ENCODE data around the gene RPL32. TPM values are rescaled to one million over a fixed set of nuclear protein-coding genes. Genes with fewer than 3 reads are reported as not detected.

Gene RPL32
- total RNA-seq, 1 donor from 2014 or later = 1,571 TPM

- TF ChIP-seq CTCF (IDR thresholded peaks at IDR 0.05; ENCODE audit: unreplicated experiment) = no peak
- Mint-ChIP-seq H3K36me3 (ENCODE audit: low read depth, unreplicated experiment) (peaks cover 25% of the 10 kb centered on the region), H3K4me3 (ENCODE audit: unreplicated experiment) (no peak overlapping the region)
Observed at GRCh38 chr3:12831301-12831866, 10.0 kb downstream of the RPL32 start.

GRCh38 chr3:12830785-12831156 is 10.6 kb downstream of the RPL32 start:
- no peaks in the 10 kb centered on the region for H3K27me3 Mint-ChIP-seq (ENCODE audit: unreplicated experiment)
- no peaks in the 10 kb centered on the region for H3K9me3 Mint-ChIP-seq (ENCODE audit: unreplicated experiment)
- peaks cover 21% of the 10 kb centered on the region for H3K36me3 Mint-ChIP-seq (ENCODE audit: low read depth, unreplicated experiment)
- peak; percentile 51 for TF ChIP-seq CTCF (IDR thresholded peaks at IDR 0.05; ENCODE audit: unreplicated experiment)
- DNase-seq (ENCODE audit: low spot score) = no peak
- no peak overlapping the region for H3K4me3 Mint-ChIP-seq (ENCODE audit: unreplicated experiment)
- H3K27ac Mint-ChIP-seq (ENCODE audit: unreplicated experiment) = no peak overlapping the region
- H3K4me1 Mint-ChIP-seq (ENCODE audit: unreplicated experiment) = peaks cover 12% of the 10 kb centered on the region

More at GRCh38 chr3:12831301-12831866, 10.0 kb downstream of the RPL32 start:
- DNase-seq (ENCODE audit: low spot score) = no peak
- Mint-ChIP-seq H3K4me1 (ENCODE audit: unreplicated experiment) (peaks cover 12% of the 10 kb centered on the region), H3K27ac (ENCODE audit: unreplicated experiment) (no peak overlapping the region), H3K9me3 (ENCODE audit: unreplicated experiment) (no peaks in the 10 kb centered on the region), H3K27me3 (ENCODE audit: unreplicated experiment) (no peaks in the 10 kb centered on the region)

GRCh38 chr3:12829886-12830784 is 11.2 kb downstream of the RPL32 start:
- Mint-ChIP-seq H3K4me1 (ENCODE audit: unreplicated experiment) (peaks cover 12% of the 10 kb centered on the region), H3K27ac (ENCODE audit: unreplicated experiment) (peak overlapping the region; percentile 9), H3K36me3 (ENCODE audit: low read depth, unreplicated experiment) (peaks cover 18% of the 10 kb centered on the region), H3K9me3 (ENCODE audit: unreplicated experiment) (no peaks in the 10 kb centered on the region), H3K4me3 (ENCODE audit: unreplicated experiment) (no peak overlapping the region), H3K27me3 (ENCODE audit: unreplicated experiment) (no peaks in the 10 kb centered on the region)
- no peak for DNase-seq (ENCODE audit: low spot score)
- no peak for TF ChIP-seq CTCF (IDR thresholded peaks at IDR 0.05; ENCODE audit: unreplicated experiment)

- peaks cover 15% of the 10 kb centered on the region for H3K36me3 Mint-ChIP-seq (ENCODE audit: low read depth, unreplicated experiment)
- peaks cover 12% of the 10 kb centered on the region for H3K4me1 Mint-ChIP-seq (ENCODE audit: unreplicated experiment)
- no peak for DNase-seq (ENCODE audit: low spot score)
- H3K27me3 Mint-ChIP-seq (ENCODE audit: unreplicated experiment) = no peaks in the 10 kb centered on the region
- TF ChIP-seq CTCF (IDR thresholded peaks at IDR 0.05; ENCODE audit: unreplicated experiment) = no peak
- no peaks in the 10 kb centered on the region for H3K9me3 Mint-ChIP-seq (ENCODE audit: unreplicated experiment)
- H3K4me3 Mint-ChIP-seq (ENCODE audit: unreplicated experiment) = no peak overlapping the region
- no peak overlapping the region for H3K27ac Mint-ChIP-seq (ENCODE audit: unreplicated experiment)
Observed at GRCh38 chr3:12829404-12829803, 12.0 kb downstream of the RPL32 start.

GRCh38 chr3:12828751-12829150 is 12.6 kb downstream of the RPL32 start:
- H3K27me3 Mint-ChIP-seq (ENCODE audit: unreplicated experiment) = no peaks in the 10 kb centered on the region
- peaks cover 12% of the 10 kb centered on the region for H3K4me1 Mint-ChIP-seq (ENCODE audit: unreplicated experiment)
- DNase-seq (ENCODE audit: low spot score) = no peak
- no peaks in the 10 kb centered on the region for H3K9me3 Mint-ChIP-seq (ENCODE audit: unreplicated experiment)
- H3K27ac Mint-ChIP-seq (ENCODE audit: unreplicated experiment) = no peak overlapping the region
- no peak overlapping the region for H3K4me3 Mint-ChIP-seq (ENCODE audit: unreplicated experiment)
- no peak for TF ChIP-seq CTCF (IDR thresholded peaks at IDR 0.05; ENCODE audit: unreplicated experiment)
- peaks cover 9% of the 10 kb centered on the region for H3K36me3 Mint-ChIP-seq (ENCODE audit: low read depth, unreplicated experiment)

All from endothelial cell (in vitro differentiated cells).